GM19328 (cell line): Measurements from ENCODE around the gene GPR32.
A peak's percentile ranks its signal among the peaks of the same experiment; 100 is the strongest.
"Not testable (repeated sequence)": the region's sequence is repeated elsewhere in the genome, so short reads cannot be mapped to it uniquely, and the experiment has no call there.

Experiments
- ATAC-seq: cut with Tn5 transposase; IDR thresholded peaks from one replicate; pipeline ENCODE4 v1.9.1; 2021; ENCODE audit warnings: mild to moderate bottlenecking, moderate library complexity; ENCODE audit not compliant: unreplicated experiment

Gene GPR32

GRCh38 chr19:50797781-50798658, 27.8 kb downstream of the GPR32 start:
- ATAC-seq, result no peak

- ATAC-seq, result no peak
Measured at GRCh38 chr19:50798659-50799546, 28.6 kb downstream of the GPR32 start.

- ATAC-seq, result no peak
Measured at GRCh38 chr19:50799547-50799851, 29.2 kb downstream of the GPR32 start.

GRCh38 chr19:50801107-50801506, 30.8 kb downstream of the GPR32 start:
- no peak for ATAC-seq

GRCh38 chr19:50803633-50804419, 33.6 kb downstream of the GPR32 start:
- no peak for ATAC-seq

GRCh38 chr19:50804420-50805272, 34.4 kb downstream of the GPR32 start:
- ATAC-seq, result peak; percentile 85

- no peak for ATAC-seq
Measured at GRCh38 chr19:50808856-50809255, 38.6 kb downstream of the GPR32 start.

- not testable (repeated sequence) for ATAC-seq
Measured at GRCh38 chr19:50811622-50812238, 41.5 kb downstream of the GPR32 start.

- no peak for ATAC-seq
Measured at GRCh38 chr19:50812474-50812873, 42.2 kb downstream of the GPR32 start.

GRCh38 chr19:50814883-50815282, 44.6 kb downstream of the GPR32 start:
- no peak for ATAC-seq

GRCh38 chr19:50815439-50815838, 45.2 kb downstream of the GPR32 start:
- no peak for ATAC-seq

GRCh38 chr19:50817941-50818858, 47.9 kb downstream of the GPR32 start:
- ATAC-seq, result peak; percentile 44

- ATAC-seq, result no peak
Measured at GRCh38 chr19:50818859-50819472, 48.7 kb downstream of the GPR32 start.

- ATAC-seq, result no peak
Measured at GRCh38 chr19:50819636-50820035, 49.4 kb downstream of the GPR32 start.

- ATAC-seq, result no peak
Measured at GRCh38 chr19:50820086-50820485, 49.8 kb downstream of the GPR32 start.

GRCh38 chr19:50820549-50821247, 50.4 kb downstream of the GPR32 start:
- ATAC-seq, result no peak

- ATAC-seq, result no peak
Measured at GRCh38 chr19:50821248-50821612, 51.0 kb downstream of the GPR32 start.
